Endothelial cell of umbilical vein (primary cell): ENCODE data around the gene MFNG. TPM values are rescaled to one million over a fixed set of nuclear protein-coding genes. Genes with fewer than 3 reads are reported as not detected.

ENCODE experiments used
- BruUV-seq: library from RNA; stranded (reverse); fragments of 400-500 nt; replicated peaks from 2 replicates; lab custom pipeline; 2021; lab: Mats Ljungman, UMichigan
- CTCF ChIA-PET: fragments of 300-600, 350-600 bp; sonication (Branson Sonifier 250); formaldehyde crosslinking; loops from one replicate; lab custom pipeline; 2021; ENCODE audit warnings: antibody characterized with exemption, inconsistent platforms; lab: Charles Lee
- POLR2A ChIA-PET: fragments of 300-600, 350-600 bp; sonication (Branson Sonifier 250); formaldehyde crosslinking; loops from one replicate; lab custom pipeline; 2021; ENCODE audit warnings: antibody characterized with exemption, inconsistent platforms; lab: Charles Lee
- DNase-seq: peaks from one replicate; pipeline ENCODE4 v3.0.0-alpha.2; 2011; ENCODE audit warnings: low read depth, low spot score
- FAIRE-seq: peaks from 2 replicates; lab custom pipeline; 2011; peaks lifted over from hg19 to GRCh38; lab: Jason Lieb, UNC
- H2AFZ ChIP-seq: 2 replicates; pipeline ENCODE4 v1.6.0; 2012; ENCODE audit warnings: low read depth, low read length, control low read depth, inconsistent platforms
- H3K27ac ChIP-seq: 2 replicates; pipeline ENCODE4 v1.5.1; 2011; ENCODE audit warnings: low read depth, mild to moderate bottlenecking, control low read depth, low read length, moderate library complexity; ENCODE audit not compliant: insufficient read depth
- H3K27me3 ChIP-seq, 2 experiments: 2 replicates each; pipeline versions ENCODE4 v1.6.0 to v1.6.1; 2011; ENCODE audit warnings: low read length in 2 of 2, mixed read lengths in 1 of 2; ENCODE audit not compliant: control insufficient read depth in 2 of 2, insufficient read depth in 2 of 2
- H3K36me3 ChIP-seq, 2 experiments: 2 replicates in 1 of 2; 3 replicates in 1 of 2; pipeline ENCODE4 v1.5.1; 2011; ENCODE audit warnings: low read length in 2 of 2, mild to moderate bottlenecking in 1 of 2, moderate library complexity in 1 of 2; ENCODE audit not compliant: control insufficient read depth in 2 of 2, insufficient read depth in 2 of 2; ENCODE audit errors: extremely low read depth in 1 of 2
- H3K4me1 ChIP-seq: 3 replicates; pipeline ENCODE4 v1.5.1; 2011; ENCODE audit warnings: mild to moderate bottlenecking, low read length; ENCODE audit not compliant: control insufficient read depth, insufficient read depth; ENCODE audit errors: extremely low read depth
- H3K4me2 ChIP-seq: 2 replicates; pipeline ENCODE4 v1.6.1; 2011; ENCODE audit warnings: low read length, control low read depth, mixed read lengths; ENCODE audit not compliant: insufficient read depth
- H3K4me3 ChIP-seq, 3 experiments: fragments of 200-600 bp in 1 of 3; sonication (generic), shearing (Covaris generic) in 1 of 3; replicated peaks in 1 of 3; 2 replicates each; pipeline ENCODE4 v1.5.1; 2011 to 2016; ENCODE audit warnings: control low read depth in 3 of 3, low read length in 3 of 3, mild to moderate bottlenecking in 2 of 3, inconsistent platforms in 1 of 3, low read depth in 1 of 3, moderate library complexity in 1 of 3; ENCODE audit not compliant: insufficient read depth in 1 of 3
- H3K79me2 ChIP-seq: 2 replicates; pipeline ENCODE4 v1.6.0; 2012; ENCODE audit warnings: low read length, inconsistent platforms; ENCODE audit not compliant: control insufficient read depth, insufficient read depth
- H3K9ac ChIP-seq: replicated peaks from 2 replicates; pipeline ENCODE3; 2011; ENCODE audit warnings: low read length, control low read depth; ENCODE audit not compliant: insufficient read depth; ENCODE audit errors: extremely low read depth
- H3K9me1 ChIP-seq: replicated peaks from 3 replicates; pipeline ENCODE4 v1.6.0; 2011; ENCODE audit warnings: mild to moderate bottlenecking, low read length; ENCODE audit not compliant: control insufficient read depth, insufficient read depth; ENCODE audit errors: extremely low read depth
- H3K9me3 ChIP-seq: replicated peaks from 2 replicates; pipeline ENCODE4 v1.5.1; 2012; ENCODE audit warnings: low read length, inconsistent platforms; ENCODE audit not compliant: control insufficient read depth, insufficient read depth
- H4K20me1 ChIP-seq: replicated peaks from 2 replicates; pipeline ENCODE3; 2011; ENCODE audit warnings: mild to moderate bottlenecking, low read length; ENCODE audit not compliant: control insufficient read depth, insufficient read depth; ENCODE audit errors: extremely low read depth
- CTCF ChIP-seq, 2 donors: IDR thresholded peaks; 1 replicate in 1 of 2; 2 replicates in 1 of 2; pipeline ENCODE4 v1.5.1; 2011; ENCODE audit warnings: low read length in 2 of 2, mild to moderate bottlenecking in 2 of 2, moderate library complexity in 2 of 2, control low read depth in 1 of 2, inconsistent platforms in 1 of 2, low read depth in 1 of 2; ENCODE audit not compliant: insufficient read depth in 1 of 2; ENCODE audit errors: extremely low read depth in 1 of 2
- EZH2 ChIP-seq: IDR thresholded peaks from 2 replicates; pipeline ENCODE4 v1.6.1; 2012; ENCODE audit warnings: borderline replicate concordance, low read depth, mild to moderate bottlenecking, moderate library complexity, low read length, inconsistent platforms; ENCODE audit not compliant: severe bottlenecking
- FOS ChIP-seq: IDR thresholded peaks from 2 replicates; pipeline ENCODE4 v1.6.1; 2011; ENCODE audit warnings: mild to moderate bottlenecking, low read length, moderate library complexity, borderline replicate concordance; ENCODE audit not compliant: insufficient read depth
- GATA2 ChIP-seq: IDR thresholded peaks from 2 replicates; pipeline ENCODE4 v1.7.0; 2011; ENCODE audit warnings: low read depth, mild to moderate bottlenecking, moderate library complexity, mixed read lengths, low read length; ENCODE audit not compliant: insufficient read length, insufficient read depth
- JUN ChIP-seq: IDR thresholded peaks from 2 replicates; pipeline ENCODE4 v1.6.1; 2011; ENCODE audit warnings: borderline replicate concordance, low read depth; ENCODE audit not compliant: insufficient read length, insufficient read depth
- MAX ChIP-seq: IDR thresholded peaks from 2 replicates; pipeline ENCODE4 v1.6.1; 2011; ENCODE audit not compliant: insufficient read depth, insufficient read length
- MYC ChIP-seq: IDR thresholded peaks from one replicate; pipeline ENCODE4 v1.6.1; 2011; ENCODE audit warnings: mild to moderate bottlenecking, low read depth, low read length
- POLR2A ChIP-seq: IDR thresholded peaks from 2 replicates; pipeline ENCODE4 v1.6.1; 2012; ENCODE audit warnings: low read depth, mild to moderate bottlenecking, control low read depth, low read length
- POLR2AphosphoS5 ChIP-seq: IDR thresholded peaks from 2 replicates; pipeline ENCODE4 v1.6.1; 2012; ENCODE audit warnings: low read depth, mild to moderate bottlenecking, control low read depth, low read length, moderate library complexity; ENCODE audit not compliant: insufficient read depth
- dilution Hi-C: fragments of 300-500 bp; cut with MboI; formaldehyde crosslinking; loops from one replicate; pipeline ENCODE4 v1.15.0; 2019; ENCODE audit warnings: low sequenced_read_pairs; ENCODE audit not compliant: extremely low pct_ligation_motif_present
- intact Hi-C: fragments of 100-400 bp; cut with micrococcal nuclease; formaldehyde crosslinking; loops from one replicate; pipeline ENCODE4 v1.10.0; 2022
- polyA plus RNA-seq, 4 experiments: library from polyadenylated mRNA; depleted of rRNA in 3 of 4; stranded (reverse) in 3 of 4; unstranded in 1 of 4; fragments of >200 nt; gene quantifications; 2 replicates each; pipeline versions ENCODE4 v1.2.1 to v1.2.3, GENCODE V29; 2011 to 2012; ENCODE audit warnings: missing spikeins in 1 of 4
- total RNA-seq: library from RNA; stranded (reverse); gene quantifications from 2 replicates; pipeline ENCODE4 v1.2.3, GENCODE V29; 2021

MFNG gene
- total and polyA plus RNA-seq, 2 donors (not counting 3 experiments of a cell fraction or from before 2014, with no cell fraction given) = 188 to 257 TPM

DNA sequence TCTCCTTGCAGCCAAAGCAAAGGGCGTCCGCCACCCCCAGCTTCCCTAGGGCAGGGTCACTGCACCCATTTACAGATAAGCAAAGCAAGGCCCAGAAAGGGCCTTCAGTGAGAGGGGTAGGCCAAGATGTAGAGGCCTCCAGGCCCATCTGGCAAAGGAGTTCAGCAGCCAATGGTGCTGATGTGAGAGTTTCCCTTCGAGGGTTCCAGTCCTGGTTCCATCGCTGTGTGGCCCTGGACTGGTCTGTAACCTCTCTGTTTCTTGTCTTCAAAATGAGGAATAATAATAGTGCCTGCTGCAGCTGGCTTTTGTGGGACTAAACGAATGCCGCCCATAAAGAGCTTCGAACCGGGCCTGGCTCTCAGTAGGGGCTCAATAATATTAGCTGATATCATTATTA, 62.9 kb downstream of the MFNG start:
- H3K4me3 ChIP-seq = no peak overlapping the region
- dilution Hi-C loops (no loop called here), intact Hi-C loops (no loop called here)
- no peaks in the 10 kb centered on the region for H3K36me3 ChIP-seq
- ChIA-PET CTCF (interaction anchor here (1.7 kb wide), 1 partner anchor 32 kb away, joined by 4 read pairs; no protein-coding TSS in a partner anchor), POLR2A (no interaction called here)
- no peaks in the 10 kb centered on the region for H3K9me3 ChIP-seq
- DNase-seq (no peak), FAIRE-seq (no peak)
- BruUV-seq = no TSS peak
- no peak for TF ChIP-seq EZH2
- no peak for TF ChIP-seq GATA2
- no peak for TF ChIP-seq MAX
- no peak for TF ChIP-seq POLR2AphosphoS5
- no peak overlapping the region for H3K27ac ChIP-seq
- no peaks in the 10 kb centered on the region for H4K20me1 ChIP-seq
- no peak overlapping the region for H2AFZ ChIP-seq
- H3K4me1 ChIP-seq = peaks cover 11% of the 10 kb centered on the region
- H3K27me3 ChIP-seq = peaks cover 0 to 18% of the 10 kb centered on the region in 2 experiments
- H3K9ac ChIP-seq = no peak overlapping the region
- no peak overlapping the region for H3K4me2 ChIP-seq
- H3K9me1 ChIP-seq = no peaks in the 10 kb centered on the region
- no peaks in the 10 kb centered on the region for H3K79me2 ChIP-seq

DNA sequence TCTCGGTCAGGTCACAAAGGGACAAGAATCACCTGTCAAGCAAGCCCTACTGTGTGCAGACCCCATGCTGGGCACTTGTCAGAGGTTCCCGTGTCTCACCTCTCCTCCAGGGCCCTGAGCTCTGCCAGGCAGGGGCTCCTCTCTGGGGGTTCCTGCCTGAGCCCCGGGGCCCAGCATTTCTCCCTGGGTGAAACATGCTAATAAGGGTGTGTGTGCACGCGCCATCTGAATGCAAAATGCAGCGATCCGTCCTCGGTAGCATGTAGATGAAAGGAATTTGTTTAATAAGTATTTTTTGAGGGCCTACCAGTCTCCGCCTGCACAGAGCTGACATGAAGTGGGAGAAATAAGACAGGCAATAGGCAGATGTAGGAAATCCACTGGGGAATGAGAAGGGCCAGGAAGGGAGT, 64.7 kb downstream of the MFNG start:
- no peaks in the 10 kb centered on the region for H3K9me1 ChIP-seq
- no peak overlapping the region for H3K9ac ChIP-seq
- DNase-seq (no peak), FAIRE-seq (no peak)
- H4K20me1 ChIP-seq = no peaks in the 10 kb centered on the region
- ChIA-PET POLR2A (no interaction called here), CTCF (interaction anchor here (1.1 kb wide), 1 partner anchor 90 kb away, joined by 4 read pairs; no protein-coding TSS in a partner anchor)
- intact Hi-C loops = no loop called here
- H3K36me3 ChIP-seq = no peaks in the 10 kb centered on the region
- H2AFZ ChIP-seq = no peak overlapping the region
- H3K79me2 ChIP-seq = no peaks in the 10 kb centered on the region
- BruUV-seq = no TSS peak
- dilution Hi-C loops = no loop called here
- no peak overlapping the region for H3K4me3 ChIP-seq
- H3K9me3 ChIP-seq = no peaks in the 10 kb centered on the region
- H3K4me1 ChIP-seq = peaks cover 8% of the 10 kb centered on the region
- H3K27me3 ChIP-seq = peaks cover 0 to 21% of the 10 kb centered on the region in 2 experiments
- H3K27ac ChIP-seq = no peak overlapping the region
- H3K4me2 ChIP-seq = no peak overlapping the region
- TF ChIP-seq FOS (no peak), MYC (no peak), EZH2 (no peak), POLR2AphosphoS5 (no peak), JUN (no peak), GATA2 (no peak), CTCF (IDR thresholded peaks at IDR 0.05; ENCODE audit: extremely low read depth in 1 of 2, insufficient read depth in 1 of 2, low read depth in 1 of 2, low read length in 2 of 2) (no peak), POLR2A (no peak), MAX (no peak)
